ENCODE measurements around the gene PDLIM1.

PDLIM1 gene

DNA sequence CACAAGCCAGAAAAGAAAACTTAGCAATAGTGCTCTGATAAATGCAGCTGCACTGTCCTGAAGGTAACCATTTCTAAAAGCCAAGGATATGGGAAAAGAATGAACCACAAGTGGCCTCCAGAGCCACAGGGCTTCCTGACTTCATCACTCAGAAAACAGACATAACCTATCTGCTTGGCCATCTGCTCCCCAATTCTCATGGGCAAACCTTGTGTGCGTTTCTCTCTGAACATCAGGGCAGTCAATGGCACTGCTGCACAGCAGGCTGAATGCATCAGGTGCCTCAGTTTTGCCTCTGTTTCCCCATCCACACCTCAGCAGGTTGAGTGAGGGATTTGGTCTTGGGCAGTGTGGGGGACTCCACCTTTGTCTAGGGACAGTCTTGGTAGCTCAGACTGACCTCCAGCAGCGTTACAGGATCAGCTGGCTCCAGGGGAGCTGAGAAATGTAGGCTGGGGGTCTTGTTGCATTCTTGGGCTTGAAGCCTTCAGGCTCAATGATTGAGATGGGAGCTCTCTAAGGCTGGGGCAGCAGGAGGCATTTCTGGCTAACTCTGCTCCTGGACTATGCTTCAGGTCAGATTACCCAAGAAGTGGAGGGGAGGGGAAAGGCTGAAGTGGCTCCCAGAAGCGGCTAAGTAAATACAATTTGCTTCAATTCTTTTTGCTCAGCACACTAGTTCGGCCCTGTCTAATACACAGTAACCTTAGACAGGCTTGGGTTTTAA is 23.6 kb upstream of the PDLIM1 start:
- no peak for DNase-seq

DNA sequence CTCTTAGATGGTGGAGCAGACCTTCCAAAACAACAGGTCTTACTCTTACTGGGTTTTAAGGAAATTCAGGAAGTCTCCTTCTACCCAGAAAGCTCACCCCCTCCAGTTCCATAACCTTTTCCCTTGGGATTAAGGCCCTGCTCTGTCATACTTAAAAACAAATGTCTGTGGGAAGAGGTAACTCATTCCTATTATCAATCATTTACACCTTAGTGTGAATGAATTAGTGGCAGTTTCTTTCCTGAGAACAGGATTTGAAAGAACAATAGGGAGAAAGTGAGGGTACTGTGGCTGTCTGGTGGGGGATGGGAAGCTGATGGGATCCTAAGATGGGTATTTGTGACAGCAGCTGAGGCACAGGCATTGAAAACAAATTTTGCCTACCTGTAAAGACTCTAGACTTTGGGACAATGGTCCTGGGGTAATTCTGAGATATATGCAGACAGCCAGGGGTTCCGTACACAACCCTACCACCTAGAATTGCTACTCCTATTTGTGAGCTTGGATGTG is 22.2 kb upstream of the PDLIM1 start:
- no peak for DNase-seq

DNA sequence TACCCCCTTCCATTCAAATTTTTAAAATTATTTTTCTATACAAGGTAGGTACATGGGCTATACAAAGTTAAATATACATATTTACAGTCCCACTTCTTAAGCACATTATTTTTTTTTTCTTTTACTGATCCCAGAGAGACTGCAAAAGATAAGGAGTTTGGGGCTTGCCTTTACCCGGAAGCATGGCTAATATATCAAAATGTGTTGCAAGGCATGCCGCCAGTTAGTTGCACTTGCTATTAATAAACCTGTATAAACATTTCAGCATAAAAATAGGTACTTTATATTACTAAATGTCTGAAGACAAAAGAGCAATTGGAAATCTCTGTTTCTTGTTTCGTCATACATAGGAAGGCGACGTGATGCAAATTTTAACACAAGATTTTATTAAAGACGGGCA is 21.5 kb upstream of the PDLIM1 start:
- no peak for DNase-seq

DNA sequence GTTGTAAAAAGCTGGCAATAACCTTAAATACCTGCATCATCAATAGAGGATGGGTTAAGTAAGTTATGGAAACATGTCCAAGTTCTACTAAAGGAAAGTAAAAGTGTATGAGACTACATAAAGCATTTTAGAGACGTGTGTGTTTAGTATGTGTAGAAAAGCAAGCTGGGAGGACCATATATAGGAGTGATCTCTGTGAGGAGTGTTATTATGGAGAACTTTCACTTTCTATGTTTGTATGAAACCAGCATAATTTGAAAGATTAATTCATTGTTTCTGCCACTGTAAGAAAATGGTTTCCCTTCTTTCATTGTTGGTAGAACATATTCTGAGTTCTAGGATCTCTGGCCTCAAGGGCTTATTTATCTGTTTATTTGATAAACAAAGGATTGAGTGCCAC is 19.2 kb upstream of the PDLIM1 start:
- no peak for DNase-seq

DNA sequence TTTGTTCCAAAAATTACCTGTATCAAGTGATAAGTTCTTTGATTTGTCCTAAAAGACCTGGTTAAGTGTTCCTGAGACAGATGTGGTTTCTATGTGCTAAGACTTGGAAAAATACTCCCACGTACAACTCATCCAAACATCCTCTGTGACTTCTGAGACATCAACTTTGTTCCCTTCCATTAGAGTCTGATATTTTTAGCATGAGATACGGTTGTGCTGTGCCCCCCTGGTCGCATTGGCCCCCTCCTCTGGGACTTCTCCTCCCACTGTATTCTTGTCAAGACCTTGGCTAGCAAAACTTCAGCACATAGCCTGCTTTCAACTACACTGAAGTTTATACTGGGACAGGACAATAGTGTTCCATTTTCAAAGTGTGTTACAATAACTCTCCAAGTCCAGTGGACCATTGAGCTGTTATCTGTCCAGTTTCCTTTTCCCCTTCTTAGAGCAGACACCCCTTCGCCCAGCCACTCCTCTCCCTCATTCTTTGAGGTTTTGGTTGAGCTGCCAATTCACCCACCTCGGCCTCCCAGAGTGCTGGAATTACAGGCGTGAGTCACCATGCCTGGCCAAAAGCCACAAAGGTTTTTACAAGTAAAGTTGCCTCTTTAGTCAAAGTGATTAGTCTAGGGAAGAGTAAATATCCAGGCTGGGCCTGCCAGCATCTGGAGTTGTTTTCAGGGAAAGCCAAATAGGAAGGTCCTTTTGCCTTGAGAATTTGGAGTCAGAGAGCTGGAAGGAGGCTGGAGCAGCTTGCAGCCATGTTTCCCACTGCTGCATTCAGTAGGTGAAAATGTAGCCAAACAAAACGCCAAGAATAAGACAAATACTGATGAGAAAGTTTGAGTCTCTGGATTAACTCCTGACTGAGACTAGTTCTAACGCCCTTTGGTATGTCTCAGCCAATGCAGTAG is 17.8 kb upstream of the PDLIM1 start:
- no peak for DNase-seq

DNA sequence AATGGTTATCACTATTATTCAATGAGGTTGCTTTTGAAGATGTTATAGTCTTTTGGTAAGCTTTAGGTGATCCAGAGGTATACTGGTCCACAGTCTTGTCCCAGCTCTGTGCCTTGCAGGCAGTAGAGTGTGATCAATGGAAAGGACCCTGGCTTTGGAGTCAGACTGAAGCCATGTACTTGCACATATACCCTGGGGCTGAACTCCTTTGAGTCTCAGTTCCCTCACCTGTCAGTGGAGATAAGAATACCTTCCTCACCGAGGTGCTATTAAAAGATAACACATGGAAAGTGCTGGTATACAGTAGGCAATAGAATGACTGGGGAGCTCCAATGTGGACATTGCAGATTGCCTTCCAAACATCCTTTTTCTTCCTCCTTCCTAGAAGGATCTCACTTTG is 16.0 kb upstream of the PDLIM1 start:
- DNase-seq: no peak

DNA sequence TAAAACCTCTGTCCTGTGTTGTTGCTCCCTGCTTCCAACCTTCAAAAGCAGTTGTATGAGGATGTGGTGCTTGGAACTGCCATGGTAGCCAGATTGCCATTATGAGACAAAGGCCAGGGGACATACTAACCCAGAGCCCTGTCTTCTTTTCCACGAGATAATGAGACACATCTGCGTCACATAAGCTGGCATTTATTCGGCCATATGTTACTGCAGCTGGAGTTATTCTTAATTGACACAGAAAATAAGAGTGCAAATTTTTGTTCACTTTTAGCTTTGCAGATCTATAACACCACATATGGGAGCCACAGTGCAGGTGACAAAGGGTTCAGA is 15.5 kb upstream of the PDLIM1 start:
- no peak for DNase-seq

DNA sequence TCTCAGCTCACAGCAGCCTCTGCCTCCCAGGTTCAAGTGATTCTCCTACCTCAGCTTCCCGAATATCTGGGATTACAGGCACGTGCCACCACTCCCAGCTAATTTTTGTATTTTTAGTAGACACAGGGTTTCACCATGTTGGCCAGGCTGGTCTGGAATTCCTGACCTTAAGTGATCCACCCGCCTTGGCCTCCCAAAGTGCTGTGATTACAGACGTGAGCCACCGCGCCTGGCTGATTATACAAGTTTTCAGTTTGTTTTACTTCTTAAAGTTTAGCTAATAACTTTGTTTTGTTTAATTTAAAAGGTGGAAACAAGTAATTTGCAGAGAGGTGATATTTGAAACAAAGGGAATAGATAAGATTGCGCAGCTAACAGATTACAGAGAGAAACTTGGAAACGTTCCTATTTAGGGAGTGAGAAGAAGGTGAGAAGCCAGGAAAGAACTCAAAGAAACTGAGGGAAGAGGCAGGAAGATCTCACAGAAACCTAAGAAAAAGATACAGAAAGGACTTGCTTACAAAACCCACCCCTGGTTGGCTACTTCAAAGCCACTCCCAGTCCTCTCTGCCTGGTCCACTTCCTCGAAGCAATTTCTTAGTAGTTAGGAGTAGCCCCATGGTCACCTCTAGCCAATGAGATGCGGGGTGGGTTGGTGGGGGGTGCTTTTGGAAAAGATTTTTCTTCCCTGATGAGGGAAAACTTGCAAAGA is 15.0 kb upstream of the PDLIM1 start:
- DNase-seq: no peak

DNA sequence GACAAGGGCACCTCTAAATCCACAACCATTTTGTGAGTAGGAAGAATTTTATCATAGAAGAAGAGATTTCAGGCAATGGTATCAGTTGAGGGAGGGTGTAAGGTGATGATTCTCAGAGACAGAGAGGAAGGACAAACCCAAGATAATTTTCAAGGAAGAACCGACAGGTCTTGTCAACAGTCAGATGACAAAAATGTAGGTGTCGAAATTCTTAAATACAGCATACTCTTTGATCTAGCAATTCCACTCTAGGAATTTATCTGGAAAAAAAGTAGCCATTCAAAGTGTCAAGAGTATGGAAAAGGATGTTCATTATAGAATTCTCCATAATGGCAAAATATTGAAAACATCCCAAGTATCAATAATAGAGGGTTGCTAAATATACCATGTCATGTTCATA is 14.2 kb upstream of the PDLIM1 start:
- DNase-seq: no peak

DNA sequence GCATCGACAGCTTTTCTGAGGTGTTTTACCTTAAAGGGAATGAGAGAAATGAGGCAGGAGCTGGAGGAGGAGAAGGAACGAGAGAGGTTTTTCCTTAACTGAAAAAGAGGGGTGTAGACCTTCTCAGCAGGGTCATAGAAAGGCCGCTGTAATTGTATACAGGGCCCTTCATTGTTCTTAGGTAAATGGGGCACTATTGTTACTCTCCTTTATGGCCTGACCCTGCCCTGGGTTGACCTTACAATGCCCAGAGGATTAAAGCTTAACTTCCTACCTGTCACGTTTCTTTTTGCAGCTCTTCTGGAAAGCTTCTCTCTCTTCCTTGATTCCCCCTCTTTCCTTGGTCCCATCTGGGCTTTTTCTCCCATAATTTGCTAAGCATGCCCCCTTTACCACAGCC is 13.7 kb upstream of the PDLIM1 start:
- DNase-seq: no peak

DNA sequence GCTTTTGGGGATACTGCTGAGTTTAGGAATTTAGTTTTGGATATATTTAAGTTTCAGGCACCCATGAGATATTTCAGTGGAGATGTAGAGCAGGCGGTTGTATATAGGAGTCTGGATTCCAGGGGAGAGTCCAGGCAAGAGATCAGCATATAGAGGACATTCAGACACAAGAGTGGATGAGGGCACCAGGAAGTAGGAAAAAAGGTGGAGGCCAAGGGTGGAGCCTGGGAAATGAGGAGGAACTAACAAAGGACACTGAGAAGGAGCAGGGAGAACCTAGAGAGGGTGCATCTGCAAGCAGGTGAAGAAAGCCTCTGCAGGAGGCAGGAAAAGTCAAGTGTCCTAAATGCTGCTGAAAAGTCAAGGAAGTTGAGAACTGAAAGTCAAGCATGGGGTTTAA is 13.1 kb upstream of the PDLIM1 start:
- no peak for DNase-seq

DNA sequence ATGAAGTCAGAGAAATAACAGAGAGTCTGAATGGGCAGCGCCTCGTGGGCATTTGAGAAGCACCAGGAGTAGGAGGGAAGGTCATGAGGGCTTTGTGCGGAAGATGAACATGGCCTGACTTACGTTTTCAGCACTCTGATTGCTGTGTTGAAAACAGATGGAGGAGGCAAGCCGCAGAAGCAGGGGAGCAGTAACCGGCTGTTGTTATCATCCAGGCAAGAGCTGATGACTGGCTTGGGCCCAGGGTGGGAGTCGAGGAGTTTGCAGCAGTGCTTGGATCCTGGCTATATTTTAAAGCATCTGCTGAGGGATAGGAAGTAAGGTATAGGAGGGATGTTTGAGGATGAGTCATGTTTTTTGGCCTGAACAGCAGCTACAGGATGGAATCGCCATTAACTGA is 12.7 kb upstream of the PDLIM1 start:
- DNase-seq: no peak

DNA sequence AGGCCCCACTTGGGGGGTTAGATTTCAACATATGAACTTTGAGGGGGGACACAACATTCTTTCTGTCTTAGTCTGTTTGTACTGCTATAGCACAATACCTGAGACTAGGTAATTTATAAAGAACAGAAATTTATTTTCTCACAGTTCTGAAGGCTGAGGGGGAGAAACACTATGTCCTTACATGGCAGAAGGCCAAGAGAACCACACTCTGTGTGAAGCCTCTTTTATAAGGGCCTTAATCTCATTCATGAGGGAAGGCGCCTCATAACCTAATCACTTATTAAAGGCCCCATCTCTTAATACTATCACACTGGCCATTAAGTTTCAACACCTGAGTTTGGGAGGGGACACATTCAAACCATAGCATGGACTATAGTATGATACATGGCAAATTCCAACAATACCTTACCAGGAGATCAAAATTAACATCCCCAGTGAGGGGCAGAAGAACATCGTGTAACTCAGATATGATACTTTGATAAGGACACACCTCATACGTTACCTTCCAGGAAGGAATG is 9.3 kb upstream of the PDLIM1 start:
- DNase-seq: no peak

DNA sequence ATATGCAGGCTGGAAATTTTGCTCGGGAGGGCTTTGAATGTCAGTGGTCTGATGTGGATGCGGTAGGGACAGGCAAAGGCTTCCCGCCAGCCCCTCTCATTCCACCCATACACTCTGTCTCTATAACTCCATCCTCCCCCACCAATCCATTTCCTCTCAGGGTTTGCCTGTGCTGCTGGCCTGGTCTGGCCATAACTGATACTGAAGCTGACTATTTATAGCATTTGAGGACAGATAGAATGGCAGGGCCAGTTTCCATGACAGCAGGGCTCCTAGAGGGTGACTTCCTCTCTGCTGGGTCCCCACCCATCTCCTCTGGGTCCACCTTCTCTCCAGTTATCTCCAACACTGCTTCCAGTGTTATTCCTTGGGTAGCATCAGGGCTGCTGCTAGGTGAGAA is 6.6 kb upstream of the PDLIM1 start:
- DNase-seq: no peak

DNA sequence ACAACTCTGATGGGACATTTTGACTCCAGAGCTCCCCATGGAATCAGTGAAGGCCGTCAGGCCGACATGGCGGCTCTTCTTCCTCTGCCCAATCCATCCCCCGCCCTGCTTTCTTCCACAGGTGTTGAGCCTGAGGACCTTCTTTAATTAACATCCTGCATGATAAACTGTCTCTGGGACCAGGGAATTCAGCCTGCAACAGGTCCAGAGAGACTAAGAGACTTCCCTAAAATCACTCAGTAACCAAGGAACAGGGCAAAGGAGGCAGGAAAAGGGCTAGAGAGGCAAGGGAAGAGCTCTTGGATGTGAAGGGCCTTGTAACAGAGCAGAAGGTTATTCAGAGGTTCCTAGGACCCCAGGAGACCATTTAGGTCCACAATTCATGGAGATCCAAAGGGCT is 6.0 kb upstream of the PDLIM1 start:
- DNase-seq: no peak

DNA sequence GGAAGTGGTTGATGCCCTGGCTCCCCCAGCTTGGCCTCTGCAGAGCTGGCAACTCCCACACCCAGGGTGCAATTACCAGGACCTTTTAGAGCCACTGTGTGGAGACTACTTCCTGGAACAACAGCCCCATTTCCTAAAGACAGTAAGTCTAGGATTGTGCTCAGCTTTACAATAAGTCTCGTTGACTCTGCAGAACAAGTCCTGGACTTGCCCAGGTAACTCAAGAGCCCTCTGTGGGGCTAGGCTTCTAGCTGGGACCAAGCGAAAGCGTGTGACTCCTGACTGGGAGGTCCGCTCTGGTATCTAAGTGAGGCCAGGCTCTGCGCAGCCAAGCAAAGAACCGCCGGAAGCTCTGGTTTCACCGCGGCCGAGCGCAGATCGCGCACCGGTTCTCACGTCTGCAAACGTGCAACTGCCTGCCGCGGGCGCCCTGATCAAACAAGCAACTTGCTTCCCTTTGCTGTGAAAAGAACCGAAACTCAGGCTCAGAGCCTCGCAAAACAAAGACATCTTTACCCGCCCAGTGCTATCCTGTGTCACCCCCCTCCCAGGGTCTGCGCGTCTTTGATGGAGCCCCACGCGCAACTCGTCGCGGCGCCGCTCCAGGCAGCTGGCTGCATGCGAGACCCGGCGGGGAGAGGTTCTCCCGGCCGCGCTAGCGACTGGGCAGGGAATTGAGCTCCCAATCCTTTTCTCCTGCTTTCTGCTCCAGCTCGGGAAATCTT is 4.4 kb upstream of the PDLIM1 start:
- peak; percentile 14 for DNase-seq

DNA sequence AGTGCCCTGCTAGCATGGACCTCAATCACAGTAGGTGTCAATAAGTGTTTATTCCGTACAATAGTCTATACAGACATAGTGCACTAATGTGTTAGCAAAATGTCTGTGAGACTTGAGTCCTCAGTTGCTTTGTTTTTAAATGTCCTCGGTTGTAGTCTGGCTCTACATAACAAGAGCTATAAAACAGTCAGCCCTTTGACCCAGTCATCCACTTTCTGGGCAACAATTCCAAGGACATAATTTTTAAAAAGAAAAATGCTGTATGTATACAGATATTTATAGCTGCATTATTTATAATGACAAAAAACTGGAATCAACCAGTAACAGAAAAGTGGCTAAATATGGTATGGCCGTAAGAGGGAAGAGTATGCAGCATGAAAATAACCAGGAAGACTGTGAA is 2.8 kb upstream of the PDLIM1 start:
- no peak for DNase-seq

DNA sequence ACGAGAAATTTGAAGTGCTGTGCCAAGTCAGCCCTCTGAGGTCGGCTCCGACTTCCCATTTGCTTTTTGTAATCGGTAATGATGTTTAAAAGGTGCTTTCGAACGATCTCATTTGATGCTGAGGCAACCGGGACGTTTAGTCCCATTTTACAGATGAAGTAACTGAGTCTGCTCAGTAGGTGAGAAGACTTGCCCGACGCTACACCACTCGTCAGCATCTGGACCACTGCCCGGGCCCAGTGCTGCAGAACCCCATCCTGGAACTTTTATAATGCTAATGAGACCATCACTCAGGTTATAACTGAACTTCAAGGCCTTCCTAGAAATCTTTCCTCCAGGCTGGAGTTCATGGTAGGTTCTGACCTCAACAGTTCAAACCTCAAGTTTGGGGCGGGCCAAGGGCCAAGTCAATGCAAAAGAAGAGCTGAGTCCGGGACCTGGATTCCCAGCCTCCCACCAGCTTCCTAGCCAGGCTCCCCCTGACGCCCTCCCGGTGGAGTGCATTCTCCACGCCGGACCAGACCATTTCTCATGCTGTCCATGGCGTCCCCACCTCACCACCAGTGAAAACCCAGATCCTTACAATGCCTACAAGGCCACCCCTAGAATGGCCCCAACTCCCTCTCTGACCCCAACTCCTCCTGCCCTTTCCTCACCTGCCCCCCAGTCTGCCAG is 699 bp upstream of the PDLIM1 start:
- DNase-seq: no peak

DNA sequence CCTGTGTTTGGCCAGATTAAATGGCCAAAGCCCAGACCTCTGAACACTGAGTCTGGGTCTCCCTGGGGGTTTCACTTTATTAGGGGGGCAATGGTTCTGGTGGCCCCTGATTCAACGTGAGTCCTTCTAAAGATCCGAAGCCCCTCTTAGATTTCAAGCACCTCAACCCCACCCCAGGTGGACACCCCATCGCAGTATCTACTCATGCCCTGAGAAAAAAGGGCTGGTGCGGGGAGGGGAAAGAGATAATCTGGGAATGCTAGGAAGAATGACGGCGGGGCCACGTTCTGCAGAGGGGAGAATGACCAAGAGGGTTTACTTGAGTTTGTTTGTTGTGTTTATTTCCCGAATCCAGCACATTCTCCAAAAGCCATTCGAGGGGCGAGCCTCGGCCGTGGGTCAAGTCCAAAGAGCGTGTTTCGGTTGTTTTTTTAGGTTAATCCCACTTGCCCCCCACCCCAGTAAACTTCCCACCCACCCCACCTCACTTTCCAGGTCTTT is 832 bp downstream of the PDLIM1 start:
- no peak for DNase-seq

DNA sequence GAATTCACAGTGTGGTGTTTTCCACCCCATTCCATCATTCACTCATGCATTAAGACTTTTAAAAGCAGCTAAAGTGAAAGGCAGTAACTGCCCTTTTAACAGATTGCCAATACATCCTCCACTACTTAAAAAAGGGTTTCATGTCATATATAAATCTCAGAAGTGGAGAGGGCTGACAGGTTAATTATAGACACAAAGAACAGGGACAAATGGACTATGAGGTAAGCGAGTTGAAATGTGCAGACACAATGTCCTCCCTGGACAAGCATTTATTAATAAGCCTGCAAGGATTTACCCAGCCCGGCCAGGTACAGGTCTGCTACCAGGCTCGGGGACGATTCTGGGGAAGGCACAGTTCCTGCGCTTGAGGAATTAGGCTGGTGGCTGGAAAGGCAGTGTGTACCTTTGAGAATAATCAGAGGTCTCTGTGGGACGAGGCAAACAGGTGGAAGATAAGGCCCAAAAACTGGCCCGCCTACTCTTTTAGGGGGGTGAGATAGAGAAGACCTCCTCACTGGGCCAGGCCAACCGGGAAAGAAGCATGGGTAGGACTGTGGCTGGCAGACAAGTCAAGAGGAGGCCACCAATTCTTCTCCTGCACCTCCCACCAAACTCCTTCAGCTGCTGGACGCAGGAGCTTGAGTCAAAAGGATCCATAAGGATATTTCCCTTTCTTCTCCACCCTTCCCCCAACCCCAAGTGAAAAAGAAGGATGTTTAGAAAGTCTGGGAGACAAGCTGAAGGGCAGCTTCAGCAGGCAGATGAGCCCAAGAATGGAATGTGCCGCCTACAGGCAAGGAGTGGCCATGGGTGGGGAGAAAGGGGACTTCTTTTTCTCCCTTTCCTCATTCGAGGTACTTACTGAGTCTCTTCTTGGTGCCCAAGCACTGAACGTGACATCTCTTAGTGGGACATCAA is 1.5 kb downstream of the PDLIM1 start:
- no peak for DNase-seq

DNA sequence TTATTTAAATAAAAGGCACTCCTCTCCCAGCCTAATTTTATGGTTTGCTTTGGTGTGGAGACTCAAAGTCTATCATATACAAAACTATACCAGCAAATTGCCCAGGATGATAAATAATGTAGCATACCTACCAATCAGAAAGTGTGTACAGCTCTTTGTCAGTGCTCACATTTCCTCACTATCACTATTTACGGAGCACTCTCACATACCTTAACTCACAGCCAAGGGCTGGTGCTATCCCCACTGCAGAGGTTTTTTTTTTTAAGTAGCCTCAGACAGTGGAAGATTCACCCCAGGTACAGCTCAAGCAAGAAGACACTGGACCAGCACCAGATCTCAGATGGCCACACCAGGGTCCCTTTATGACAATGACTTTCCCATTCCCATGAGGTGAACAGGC is 2.5 kb downstream of the PDLIM1 start:
- no peak for DNase-seq
